ENCODE data around the gene HMOX2. TPM values are rescaled to one million over a fixed set of nuclear protein-coding genes. Genes with fewer than 3 reads are reported as not detected.

HMOX2 gene
- total and polyA plus RNA-seq, 8 donors, result 12.8 to 29.6 (median 19.8) TPM

DNA sequence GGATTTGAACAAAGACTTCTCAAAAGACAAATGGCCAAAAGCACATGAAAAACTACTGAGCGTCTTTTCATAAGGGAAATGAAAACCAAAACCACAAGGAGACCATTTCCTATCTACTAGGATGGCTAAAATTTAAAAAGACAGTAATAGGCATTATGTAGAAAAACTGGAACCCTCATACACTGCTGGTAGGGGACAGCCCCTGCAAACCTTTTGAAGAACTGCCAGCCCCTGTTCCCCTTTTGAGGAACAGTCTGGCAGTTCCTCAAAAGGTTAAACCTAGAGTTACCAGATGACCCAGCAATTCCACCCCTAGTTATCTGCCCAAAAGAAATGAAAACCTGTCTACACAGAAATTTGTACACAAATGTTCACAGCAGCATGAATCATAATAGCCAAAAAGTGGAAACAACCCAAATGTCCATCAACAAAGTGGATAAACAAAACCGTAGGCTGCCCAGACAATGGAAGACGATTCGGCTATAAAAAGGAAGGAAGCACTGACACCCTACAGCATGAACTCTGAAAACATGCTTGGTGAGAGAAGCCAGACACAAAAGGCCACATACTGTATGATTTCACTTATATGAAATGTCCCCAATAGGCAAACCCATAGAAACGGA, 39.5 kb downstream of the HMOX2 start:
- H3K36me3 ChIP-seq, result peaks cover 0 to 13% (median 3%) of the 10 kb centered on the region in 3 donors
- TF ChIP-seq, protein P1, sequence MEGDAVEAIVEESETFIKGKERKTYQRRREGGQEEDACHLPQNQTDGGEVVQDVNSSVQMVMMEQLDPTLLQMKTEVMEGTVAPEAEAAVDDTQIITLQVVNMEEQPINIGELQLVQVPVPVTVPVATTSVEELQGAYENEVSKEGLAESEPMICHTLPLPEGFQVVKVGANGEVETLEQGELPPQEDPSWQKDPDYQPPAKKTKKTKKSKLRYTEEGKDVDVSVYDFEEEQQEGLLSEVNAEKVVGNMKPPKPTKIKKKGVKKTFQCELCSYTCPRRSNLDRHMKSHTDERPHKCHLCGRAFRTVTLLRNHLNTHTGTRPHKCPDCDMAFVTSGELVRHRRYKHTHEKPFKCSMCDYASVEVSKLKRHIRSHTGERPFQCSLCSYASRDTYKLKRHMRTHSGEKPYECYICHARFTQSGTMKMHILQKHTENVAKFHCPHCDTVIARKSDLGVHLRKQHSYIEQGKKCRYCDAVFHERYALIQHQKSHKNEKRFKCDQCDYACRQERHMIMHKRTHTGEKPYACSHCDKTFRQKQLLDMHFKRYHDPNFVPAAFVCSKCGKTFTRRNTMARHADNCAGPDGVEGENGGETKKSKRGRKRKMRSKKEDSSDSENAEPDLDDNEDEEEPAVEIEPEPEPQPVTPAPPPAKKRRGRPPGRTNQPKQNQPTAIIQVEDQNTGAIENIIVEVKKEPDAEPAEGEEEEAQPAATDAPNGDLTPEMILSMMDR (IDR thresholded peaks at IDR 0.05), result no peak
- ATAC-seq, result peak in 1 of 4 donors; percentile 20
- H3K27me3 ChIP-seq, result no peaks in the 10 kb centered on the region
- peaks cover 0 to 10% (median 0%) of the 10 kb centered on the region in 3 donors for H3K4me1 ChIP-seq
- WGBS, 2 donors, result 55 to 58% methylated on average over 5 of the region's 5 CpGs
- H3K9me3 ChIP-seq, result no peaks in the 10 kb centered on the region
- peak in 1 of 6 donors; percentile 46 for DNase-seq
- FAIRE-seq, result no peak
- intact Hi-C loops (cut with DNase I), result loop anchor here in 2 of 3 donors (10.0 kb wide), 2 partner anchors 59 to 69 kb away; no protein-coding TSS in a partner anchor
- H3K4me3 ChIP-seq, result no peak overlapping the region
- peak overlapping the region in 2 of 4 donors; percentile 28 for H3K27ac ChIP-seq

DNA sequence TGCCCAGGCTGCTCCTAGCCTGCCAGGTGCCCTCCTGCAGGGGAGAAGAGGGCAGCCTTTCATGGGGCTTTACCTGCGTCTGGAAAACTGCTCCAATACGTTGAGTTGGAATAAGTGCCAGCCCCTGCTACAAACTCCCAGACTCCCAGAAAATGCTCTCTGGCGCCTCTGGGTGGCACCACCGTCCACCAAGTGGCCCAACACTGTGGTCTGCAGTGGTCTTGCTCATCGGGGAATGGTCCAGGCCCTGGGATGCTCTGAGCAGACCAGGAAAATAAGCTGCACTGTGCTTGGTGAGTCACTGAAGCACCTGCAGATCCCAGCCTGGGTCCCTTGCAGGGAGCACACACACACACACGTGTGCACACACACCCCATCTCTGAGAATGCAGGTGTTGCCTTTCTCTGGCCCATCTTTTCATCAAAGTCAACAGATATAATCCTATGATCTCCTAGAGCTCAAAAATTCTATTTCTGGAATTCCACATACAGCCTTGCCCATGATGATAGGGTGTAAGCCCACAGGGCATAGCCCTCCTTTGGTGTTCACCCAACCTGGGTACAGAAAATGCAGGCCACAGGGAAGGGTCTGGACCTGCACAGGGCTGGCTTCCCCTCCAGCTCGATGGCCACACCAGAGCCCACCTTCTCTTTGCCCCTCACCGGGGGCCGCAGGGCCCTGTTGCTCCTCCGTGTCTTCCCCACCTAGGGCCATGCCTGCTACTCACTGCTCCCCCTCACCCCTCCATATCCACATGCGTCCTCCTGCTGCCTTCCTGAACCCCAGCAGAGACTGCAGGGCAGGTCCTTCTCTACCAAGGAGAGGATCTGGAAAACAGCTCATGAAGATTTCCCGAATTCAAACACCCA, 41.8 kb downstream of the HMOX2 start:
- DNase-seq (no peak), FAIRE-seq (no peak), ATAC-seq (peak in 3 of 4 donors; percentile 52 to 66 (median 62))
- no peaks in the 10 kb centered on the region for H3K9me3 ChIP-seq
- peaks cover 0 to 10% (median 0%) of the 10 kb centered on the region in 3 donors for H3K4me1 ChIP-seq
- no peaks in the 10 kb centered on the region for H3K36me3 ChIP-seq
- WGBS, 2 donors, result 55 to 59% methylated on average over 12 of the region's 12 CpGs
- no peak overlapping the region for H3K27ac ChIP-seq
- H3K4me3 ChIP-seq, result no peak overlapping the region
- intact Hi-C loops (cut with DNase I), result loop anchor here in 2 of 3 donors (10.0 kb wide), 2 partner anchors 57 to 67 kb away; no protein-coding TSS in a partner anchor
- TF ChIP-seq, protein P1 (IDR thresholded peaks at IDR 0.05), result peak; percentile 13 to 45 (median 34)
- no peaks in the 10 kb centered on the region for H3K27me3 ChIP-seq

DNA sequence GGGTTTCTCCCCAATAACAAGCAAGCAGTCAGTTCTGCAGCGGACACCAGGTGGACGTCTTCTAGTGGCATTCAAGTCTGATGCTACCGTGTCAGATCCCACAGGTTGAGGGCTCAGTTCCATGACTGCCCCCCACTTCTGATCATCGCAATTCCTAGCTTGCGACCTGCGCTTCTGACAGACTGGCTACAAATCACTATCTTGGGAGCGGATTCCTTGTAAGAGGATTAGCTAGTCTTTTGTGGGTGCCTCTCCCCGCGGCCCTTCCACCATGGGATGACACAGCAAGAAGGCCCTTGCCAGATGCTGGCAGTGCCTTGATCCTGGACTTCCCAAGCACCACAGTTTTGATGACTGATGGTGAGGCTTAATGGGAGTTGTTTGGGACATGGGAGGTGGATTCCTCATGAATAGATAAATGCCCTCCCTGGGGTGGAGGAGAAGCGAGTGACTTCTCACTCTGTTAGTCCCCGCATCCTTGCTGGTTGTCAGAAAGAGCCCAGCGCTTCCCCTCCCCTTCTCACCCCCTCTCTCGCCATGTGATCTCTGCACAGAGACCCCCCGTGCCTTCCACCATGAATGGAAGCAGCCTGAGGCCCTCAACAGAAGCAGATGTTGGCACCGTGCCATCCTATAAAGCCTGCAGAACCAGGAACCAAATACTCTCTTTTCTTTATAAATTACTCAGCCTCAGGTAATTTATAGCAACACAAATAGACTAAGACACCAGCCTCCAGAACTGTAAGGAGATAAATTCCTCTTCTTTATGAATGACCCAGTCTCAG, 43.3 kb downstream of the HMOX2 start:
- Histone ChIP-seq H3K4me3 (no peak overlapping the region), H3K27ac (no peak overlapping the region), H3K27me3 (no peaks in the 10 kb centered on the region), H3K9me3 (no peaks in the 10 kb centered on the region), H3K4me1 (peaks cover 0 to 9% (median 4%) of the 10 kb centered on the region in 3 donors), H3K36me3 (no peaks in the 10 kb centered on the region)
- TF ChIP-seq, protein P1 (IDR thresholded peaks at IDR 0.05), result no peak
- intact Hi-C loops (cut with DNase I), result loop anchor here in 2 of 3 donors (10.0 kb wide), 2 partner anchors 55 to 65 kb away; no protein-coding TSS in a partner anchor
- DNase-seq (no peak), ATAC-seq (no peak), FAIRE-seq (no peak)
- WGBS, 2 donors, result 86 to 90% methylated on average over 15 of the region's 15 CpGs

- intact Hi-C loops (cut with DNase I), result no loop called here
- no peaks in the 10 kb centered on the region for H3K27me3 ChIP-seq
- H3K4me1 ChIP-seq, result peaks cover 0 to 12% (median 9%) of the 10 kb centered on the region in 3 donors
- H3K4me3 ChIP-seq, result no peak overlapping the region
- no peaks in the 10 kb centered on the region for H3K36me3 ChIP-seq
- no peak for DNase-seq
- no peak for ATAC-seq
- 78 to 86% methylated on average over 7 of the region's 7 CpGs for WGBS, 2 donors
- H3K27ac ChIP-seq, result no peak overlapping the region
- no peaks in the 10 kb centered on the region for H3K9me3 ChIP-seq
- TF ChIP-seq, protein P1 (IDR thresholded peaks at IDR 0.05), result no peak
- FAIRE-seq, result no peak
These were observed 44.7 kb downstream of the HMOX2 start for GRCh38 chr16:4520913-4521312.

All from pancreas (tissue), 10 donors.